Epithelial cell of proximal tubule (primary cell): Measurements from ENCODE around the gene ZNF579. TPM values are rescaled to one million over a fixed set of nuclear protein-coding genes. Genes with fewer than 3 reads are reported as not detected.

Experiments
- DNase-seq: peaks from one replicate; pipeline ENCODE4 v3.0.0-alpha.2; 2011; ENCODE audit warnings: low read depth
- H3K4me3 ChIP-seq: 2 replicates; pipeline ENCODE4 v1.5.1; 2011; ENCODE audit warnings: low read depth, mild to moderate bottlenecking, low read length
- CTCF ChIP-seq: conservative IDR thresholded peaks from 2 replicates; pipeline ENCODE4 v1.5.1; 2012; ENCODE audit warnings: low read depth, mild to moderate bottlenecking, low read length
- total RNA-seq: library from RNA; depleted of rRNA; stranded (reverse); fragments of >200 nt; gene quantifications from 2 replicates; pipeline ENCODE4 v1.2.3, GENCODE V29; 2015

Gene ZNF579
- total RNA-seq, 1 donor from 2014 or later = 10.0 TPM

- no peak overlapping the region for H3K4me3 ChIP-seq
- no peak for DNase-seq
- no peak for TF ChIP-seq CTCF
These were observed 27.1 kb downstream of the ZNF579 start for GRCh38 chr19:55553217-55554182.

- DNase-seq = no peak
- no peak overlapping the region for H3K4me3 ChIP-seq
- TF ChIP-seq CTCF = no peak
These were observed 28.0 kb downstream of the ZNF579 start for GRCh38 chr19:55552620-55553019.

- DNase-seq = no peak
- no peak for TF ChIP-seq CTCF
- H3K4me3 ChIP-seq = no peak overlapping the region
These were observed 28.4 kb downstream of the ZNF579 start for GRCh38 chr19:55552206-55552605.

GRCh38 chr19:55550321-55550650, 30.4 kb downstream of the ZNF579 start:
- peak overlapping the region; percentile 47 for H3K4me3 ChIP-seq
- TF ChIP-seq CTCF = no peak
- no peak for DNase-seq

GRCh38 chr19:55549500-55550320, 30.9 kb downstream of the ZNF579 start:
- TF ChIP-seq CTCF = no peak
- H3K4me3 ChIP-seq = peak overlapping the region; percentile 47
- DNase-seq = peak; percentile 66

- no peak for TF ChIP-seq CTCF
- no peak for DNase-seq
- no peak overlapping the region for H3K4me3 ChIP-seq
These were observed 33.6 kb downstream of the ZNF579 start for GRCh38 chr19:55546822-55547614.
